Measurements from ENCODE around the gene LRRC3. TPM values are rescaled to one million over a fixed set of nuclear protein-coding genes. Genes with fewer than 3 reads are reported as not detected.
A peak's percentile ranks its signal among the peaks of the same experiment; 100 is the strongest.

Gene LRRC3
- total RNA-seq, 3 donors from 2014 or later (not counting 1 experiment from before 2014, with no cell fraction given) = 0.36 to 0.50 (median 0.38) TPM

- H3K9me3 Mint-ChIP-seq = no peaks in the 10 kb centered on the region
- DNase-seq (peak in 1 of 2 donors; percentile 12), ATAC-seq (no peak)
- no peak overlapping the region for H3K4me3 ChIP-seq (ENCODE audit: low read length)
- H3K36me3 ChIP-seq (ENCODE audit: control insufficient read depth, insufficient read depth, low read length) = no peaks in the 10 kb centered on the region
- H3K4me1 ChIP-seq (ENCODE audit: control insufficient read depth, insufficient read depth, low read length) = peaks cover 14% of the 10 kb centered on the region
- peaks cover 0 to 5% of the 10 kb centered on the region in 2 donors for H3K4me1 Mint-ChIP-seq
- H3K27me3 ChIP-seq (ENCODE audit: control insufficient read depth, insufficient read depth, low read length) = no peaks in the 10 kb centered on the region
- intact Hi-C loops (cut with micrococcal nuclease) = no loop called here
- H3K4me3 Mint-ChIP-seq = no peak overlapping the region
- H3K9me3 ChIP-seq (ENCODE audit: control insufficient read depth, insufficient read depth, low read length) = no peaks in the 10 kb centered on the region
- 82% methylated on average over 12 of the region's 12 CpGs for WGBS (ENCODE audit: insufficient coverage)
- no peak overlapping the region for H3K27ac Mint-ChIP-seq
- no peak for TF ChIP-seq CTCF (IDR thresholded peaks at IDR 0.05)
- H3K27ac ChIP-seq (ENCODE audit: low read length) = no peak overlapping the region
- H3K27me3 Mint-ChIP-seq (ENCODE audit: low read depth in 2 of 2) = peaks cover 0 to 3% of the 10 kb centered on the region in 2 donors
- no peaks in the 10 kb centered on the region for H3K36me3 Mint-ChIP-seq
Observed at GRCh38 chr21:44509539-44509938, 54.2 kb downstream of the LRRC3 start.

GRCh38 chr21:44510109-44510507 lies 54.8 kb downstream of the LRRC3 start:
- WGBS (ENCODE audit: insufficient coverage) = 65% methylated on average over 18 of the region's 18 CpGs
- Histone ChIP-seq H3K27me3 (ENCODE audit: control insufficient read depth, insufficient read depth, low read length) (no peaks in the 10 kb centered on the region), H3K36me3 (ENCODE audit: control insufficient read depth, insufficient read depth, low read length) (no peaks in the 10 kb centered on the region), H3K4me3 (ENCODE audit: low read length) (no peak overlapping the region), H3K4me1 (ENCODE audit: control insufficient read depth, insufficient read depth, low read length) (peaks cover 14% of the 10 kb centered on the region), H3K27ac (ENCODE audit: low read length) (no peak overlapping the region), H3K9me3 (ENCODE audit: control insufficient read depth, insufficient read depth, low read length) (no peaks in the 10 kb centered on the region)
- Mint-ChIP-seq H3K27me3 (ENCODE audit: low read depth in 2 of 2) (peaks cover 0 to 3% of the 10 kb centered on the region in 2 donors), H3K4me1 (peaks cover 0 to 5% of the 10 kb centered on the region in 2 donors), H3K9me3 (no peaks in the 10 kb centered on the region), H3K4me3 (no peak overlapping the region), H3K36me3 (no peaks in the 10 kb centered on the region), H3K27ac (no peak overlapping the region)
- intact Hi-C loops (cut with micrococcal nuclease) = loop anchor here (1.0 to 5.0 kb wide), 3 partner anchors 232 to 422 kb away; no protein-coding TSS in a partner anchor
- DNase-seq = no peak
- TF ChIP-seq CTCF (IDR thresholded peaks at IDR 0.05) = no peak
- ATAC-seq = peak in 1 of 3 donors; percentile 14

- peaks cover 0 to 5% of the 10 kb centered on the region in 2 donors for H3K4me1 Mint-ChIP-seq
- Histone ChIP-seq H3K4me1 (ENCODE audit: control insufficient read depth, insufficient read depth, low read length) (peaks cover 14% of the 10 kb centered on the region), H3K27me3 (ENCODE audit: control insufficient read depth, insufficient read depth, low read length) (no peaks in the 10 kb centered on the region), H3K4me3 (ENCODE audit: low read length) (no peak overlapping the region), H3K9me3 (ENCODE audit: control insufficient read depth, insufficient read depth, low read length) (no peaks in the 10 kb centered on the region), H3K27ac (ENCODE audit: low read length) (no peak overlapping the region), H3K36me3 (ENCODE audit: control insufficient read depth, insufficient read depth, low read length) (no peaks in the 10 kb centered on the region)
- H3K9me3 Mint-ChIP-seq = no peaks in the 10 kb centered on the region
- intact Hi-C loops (cut with micrococcal nuclease) = loop anchor here (1.0 to 5.0 kb wide), 3 partner anchors 232 to 422 kb away; no protein-coding TSS in a partner anchor
- H3K4me3 Mint-ChIP-seq = no peak overlapping the region
- peak; percentile 88 for TF ChIP-seq CTCF (IDR thresholded peaks at IDR 0.05)
- no peak overlapping the region for H3K27ac Mint-ChIP-seq
- DNase-seq (peak; percentile 78 to 90), ATAC-seq (peak; percentile 68 to 92 (median 90))
- 6% methylated on average over 36 of the region's 36 CpGs for WGBS (ENCODE audit: insufficient coverage)
- H3K36me3 Mint-ChIP-seq = no peaks in the 10 kb centered on the region
- H3K27me3 Mint-ChIP-seq (ENCODE audit: low read depth in 2 of 2) = peaks cover 0 to 3% of the 10 kb centered on the region in 2 donors
Observed at GRCh38 chr21:44510508-44511218, 55.4 kb downstream of the LRRC3 start.

All from natural killer cell (primary cell).